Activated naive CD4-positive, alpha-beta T cell treated with Interleukin-2 at 50 U/mL for 16 hours (primary cell): ENCODE measurements around the gene MT1F.
"Not testable (repeated sequence)": the region's sequence is repeated elsewhere in the genome, so short reads cannot be mapped to it uniquely, and the experiment has no call there.

Experiments
- DNase-seq: peaks from one replicate; pipeline ENCODE4 v3.0.0-alpha.2; 2020

MT1F gene

GRCh38 chr16:56657555-56658326, at the start of gene MT1F:
TSS of gene MT1F (plus strand) at chr16:56657959. CDS start at chr16:56658059, 100 bp downstream.
- DNase-seq = peak; percentile 67

- peak; percentile 91 for DNase-seq
Observed at GRCh38 chr16:56608043-56608875, 49.5 kb upstream of the MT1F start, which contains the start of gene MT2A. TSS of gene MT2A (plus strand) at chr16:56608584. CDS start at chr16:56608656, 72 bp downstream.

GRCh38 chr16:56608876-56609462, 48.8 kb upstream of the MT1F start:
- DNase-seq = no peak

GRCh38 chr16:56609463-56609921, 48.3 kb upstream of the MT1F start:
- peak; percentile 69 for DNase-seq

GRCh38 chr16:56610017-56610608, 47.6 kb upstream of the MT1F start:
- DNase-seq = peak; percentile 79

- no peak for DNase-seq
Observed at GRCh38 chr16:56610609-56611111, 47.1 kb upstream of the MT1F start.

GRCh38 chr16:56611281-56611833, 46.4 kb upstream of the MT1F start:
- DNase-seq = no peak

- no peak for DNase-seq
Observed at GRCh38 chr16:56613706-56614105, 44.1 kb upstream of the MT1F start.

GRCh38 chr16:56614549-56614991, 43.2 kb upstream of the MT1F start:
- DNase-seq = no peak

- no peak for DNase-seq
Observed at GRCh38 chr16:56615353-56615752, 42.4 kb upstream of the MT1F start.

GRCh38 chr16:56616608-56617211, 41.0 kb upstream of the MT1F start:
- DNase-seq = no peak

GRCh38 chr16:56617212-56618085, 40.3 kb upstream of the MT1F start:
- DNase-seq = peak; percentile 34

GRCh38 chr16:56618138-56618537, 39.6 kb upstream of the MT1F start:
- no peak for DNase-seq

- DNase-seq = no peak
Observed at GRCh38 chr16:56620339-56620897, 37.3 kb upstream of the MT1F start.

GRCh38 chr16:56621665-56622445, 35.9 kb upstream of the MT1F start:
- not testable (repeated sequence) for DNase-seq

- DNase-seq = not testable (repeated sequence)
Observed at GRCh38 chr16:56623184-56623583, 34.6 kb upstream of the MT1F start.

- no peak for DNase-seq
Observed at GRCh38 chr16:56623637-56624036, 34.1 kb upstream of the MT1F start.

GRCh38 chr16:56625140-56625942, 32.4 kb upstream of the MT1F start, which contains the start of gene MT1E:
TSS of gene MT1E (plus strand) at chr16:56625781. CDS start at chr16:56625852, 71 bp downstream.
- DNase-seq = peak; percentile 68
